ENCODE measurements around the gene ZNF76. TPM values are rescaled to one million over a fixed set of nuclear protein-coding genes. Genes with fewer than 3 reads are reported as not detected.

The ZNF76 gene
- total RNA-seq, 5 donors from 2014 or later (not counting 1 experiment from before 2014, with no cell fraction given), result 72.7 to 91.3 (median 84.8) TPM

- peaks cover 27% of the 10 kb centered on the region for H3K36me3 Mint-ChIP-seq
- CTCF ChIA-PET, result interaction anchor here (0.5 to 6.4 kb wide), 6 partner anchors 12 to 776 kb away, joined by 3 to 37 read pairs (median 4); no protein-coding TSS in a partner anchor
- no peak for ATAC-seq (replicated peaks in 1 of 4)
- peak overlapping the region; percentile 96 to 97 for H3K27ac Mint-ChIP-seq
- H3K36me3 ChIP-seq (ENCODE audit: control insufficient read depth in 2 of 2, extremely low read depth in 1 of 2, insufficient read depth in 1 of 2, low read length in 1 of 2), result peaks cover 8 to 27% of the 10 kb centered on the region in 2 donors
- no peaks in the 10 kb centered on the region for H3K9me3 ChIP-seq
- H3K27me3 Mint-ChIP-seq, result no peaks in the 10 kb centered on the region
- peak overlapping the region; percentile 86 to 97 (median 90) for H3K4me3 Mint-ChIP-seq
- H3K27me3 ChIP-seq (replicated peaks in 1 of 2; ENCODE audit: control insufficient read depth in 2 of 2, extremely low read depth in 1 of 2, insufficient read depth in 2 of 2, low read length in 1 of 2), result no peaks in the 10 kb centered on the region
- H3K9me3 Mint-ChIP-seq, result no peaks in the 10 kb centered on the region
- H3K27ac ChIP-seq (ENCODE audit: low read length), result peak overlapping the region; percentile 93
- peak in 4 of 35 experiments; percentile 16 to 44 (median 32) for DNase-seq
- WGBS (ENCODE audit: insufficient coverage), result 0% methylated on average over 1 of the region's 6 CpGs
- peak overlapping the region; percentile 70 to 97 for H3K4me3 ChIP-seq (ENCODE audit: control insufficient read depth in 1 of 2, extremely low read depth in 1 of 2, low read length in 1 of 2)
- peaks cover 55 to 60% (median 60%) of the 10 kb centered on the region in 3 donors for H3K4me1 Mint-ChIP-seq
- peaks cover 37 to 53% of the 10 kb centered on the region in 2 experiments for H3K4me1 ChIP-seq (ENCODE audit: control insufficient read depth in 1 of 2, extremely low read depth in 1 of 2, insufficient read depth in 2 of 2, low read length in 2 of 2)
- POLR2A ChIA-PET, result no interaction called here
Observed at GRCh38 chr6:35298625-35299140, 39.1 kb downstream of the ZNF76 start.

GRCh38 chr6:35299674-35300073 is 40.1 kb downstream of the ZNF76 start:
- DNase-seq (peak in 8 of 35 experiments; percentile 24 to 40 (median 32)), ATAC-seq (replicated peaks in 1 of 4) (no peak)
- ChIA-PET CTCF (interaction anchor here in 1 of 2 donors (0.6 to 6.4 kb wide), 6 partner anchors 14 to 172 kb away, joined by 3 to 37 read pairs (median 6); no protein-coding TSS in a partner anchor), POLR2A (no interaction called here)
- Mint-ChIP-seq H3K4me1 (peaks cover 62 to 65% (median 64%) of the 10 kb centered on the region in 3 donors), H3K27ac (peak overlapping the region; percentile 96 to 97), H3K9me3 (no peaks in the 10 kb centered on the region), H3K27me3 (no peaks in the 10 kb centered on the region), H3K4me3 (peak overlapping the region; percentile 86 to 97 (median 90)), H3K36me3 (peaks cover 27% of the 10 kb centered on the region)
- peak overlapping the region; percentile 70 to 97 for H3K4me3 ChIP-seq (ENCODE audit: control insufficient read depth in 1 of 2, extremely low read depth in 1 of 2, low read length in 1 of 2)
- H3K27me3 ChIP-seq (replicated peaks in 1 of 2; ENCODE audit: control insufficient read depth in 2 of 2, extremely low read depth in 1 of 2, insufficient read depth in 2 of 2, low read length in 1 of 2), result no peaks in the 10 kb centered on the region
- peak overlapping the region; percentile 93 for H3K27ac ChIP-seq (ENCODE audit: low read length)
- H3K36me3 ChIP-seq (ENCODE audit: control insufficient read depth in 2 of 2, extremely low read depth in 1 of 2, insufficient read depth in 1 of 2, low read length in 1 of 2), result peaks cover 4 to 26% of the 10 kb centered on the region in 2 donors
- H3K4me1 ChIP-seq (ENCODE audit: control insufficient read depth in 1 of 2, extremely low read depth in 1 of 2, insufficient read depth in 2 of 2, low read length in 2 of 2), result peaks cover 44 to 63% of the 10 kb centered on the region in 2 experiments
- no peaks in the 10 kb centered on the region for H3K9me3 ChIP-seq
- WGBS (ENCODE audit: insufficient coverage), result 0% methylated on average over 1 of the region's 4 CpGs

- Histone ChIP-seq H3K4me3 (ENCODE audit: control insufficient read depth in 1 of 2, extremely low read depth in 1 of 2, low read length in 1 of 2) (peak overlapping the region; percentile 70 to 97), H3K27me3 (replicated peaks in 1 of 2; ENCODE audit: control insufficient read depth in 2 of 2, extremely low read depth in 1 of 2, insufficient read depth in 2 of 2, low read length in 1 of 2) (no peaks in the 10 kb centered on the region), H3K4me1 (ENCODE audit: control insufficient read depth in 1 of 2, extremely low read depth in 1 of 2, insufficient read depth in 2 of 2, low read length in 2 of 2) (peaks cover 49 to 75% of the 10 kb centered on the region in 2 experiments), H3K27ac (ENCODE audit: low read length) (peak overlapping the region; percentile 93), H3K36me3 (ENCODE audit: control insufficient read depth in 2 of 2, extremely low read depth in 1 of 2, insufficient read depth in 1 of 2, low read length in 1 of 2) (peaks cover 0 to 21% of the 10 kb centered on the region in 2 donors), H3K9me3 (no peaks in the 10 kb centered on the region)
- Mint-ChIP-seq H3K27me3 (no peaks in the 10 kb centered on the region), H3K4me3 (peak overlapping the region; percentile 86 to 97 (median 90)), H3K36me3 (peaks cover 27% of the 10 kb centered on the region), H3K4me1 (peaks cover 64 to 72% (median 66%) of the 10 kb centered on the region in 3 donors), H3K9me3 (no peaks in the 10 kb centered on the region), H3K27ac (peak overlapping the region; percentile 96 to 97)
- ChIA-PET POLR2A (interaction anchor here (0.5 to 1.0 kb wide), 3 partner anchors 25 to 1308 kb away, joined by 3 to 9 read pairs (median 4); no protein-coding TSS in a partner anchor), CTCF (interaction anchor here (0.6 to 6.4 kb wide), 12 partner anchors 9 to 342 kb away, joined by 3 to 37 read pairs (median 4); partner anchors contain the start of gene PPARD (in 1 of the 2))
- DNase-seq, result peak in 34 of 35 experiments; percentile 32 to 73 (median 57)
- peak; percentile 38 to 43 (median 40) for ATAC-seq (replicated peaks in 1 of 4)
Observed at GRCh38 chr6:35300848-35301247, 41.3 kb downstream of the ZNF76 start.

GRCh38 chr6:35302604-35303241 is 43.2 kb downstream of the ZNF76 start:
- peak overlapping the region; percentile 86 to 97 (median 92) for H3K4me3 Mint-ChIP-seq
- H3K9me3 ChIP-seq, result no peaks in the 10 kb centered on the region
- POLR2A ChIA-PET, result interaction anchor here in 1 of 2 donors (0.6 to 0.7 kb wide), 3 partner anchors 9 to 385 kb away, joined by 3 read pairs; no protein-coding TSS in a partner anchor
- no peaks in the 10 kb centered on the region for H3K9me3 Mint-ChIP-seq
- no peaks in the 10 kb centered on the region for H3K27me3 Mint-ChIP-seq
- H3K27ac Mint-ChIP-seq, result peak overlapping the region; percentile 96 to 97
- H3K4me1 Mint-ChIP-seq, result peaks cover 75 to 83% (median 75%) of the 10 kb centered on the region in 3 donors
- DNase-seq (peak; percentile 67 to 90 (median 84)), ATAC-seq (replicated peaks in 1 of 4) (peak; percentile 86 to 93 (median 88))
- peak overlapping the region; percentile 93 for H3K27ac ChIP-seq (ENCODE audit: low read length)
- no peaks in the 10 kb centered on the region for H3K27me3 ChIP-seq (replicated peaks in 1 of 2; ENCODE audit: control insufficient read depth in 2 of 2, extremely low read depth in 1 of 2, insufficient read depth in 2 of 2, low read length in 1 of 2)
- H3K4me1 ChIP-seq (ENCODE audit: control insufficient read depth in 1 of 2, extremely low read depth in 1 of 2, insufficient read depth in 2 of 2, low read length in 2 of 2), result peaks cover 51 to 76% of the 10 kb centered on the region in 2 experiments
- peaks cover 37% of the 10 kb centered on the region for H3K36me3 Mint-ChIP-seq
- 0% methylated on average over 1 of the region's 6 CpGs for WGBS (ENCODE audit: insufficient coverage)
- peaks cover 0 to 29% of the 10 kb centered on the region in 2 donors for H3K36me3 ChIP-seq (ENCODE audit: control insufficient read depth in 2 of 2, extremely low read depth in 1 of 2, insufficient read depth in 1 of 2, low read length in 1 of 2)
- CTCF ChIA-PET, result interaction anchor here (0.6 to 1.6 kb wide), 19 partner anchors 8 to 434 kb away, joined by 3 to 15 read pairs (median 4); partner anchors contain the start of genes ARMC12 (in 1 of the 2), FANCE (in 1 of the 2) and PPARD (in 1 of the 2)
- peak overlapping the region; percentile 56 to 61 for H3K4me3 ChIP-seq (ENCODE audit: control insufficient read depth in 1 of 2, extremely low read depth in 1 of 2, low read length in 1 of 2)

- CTCF ChIA-PET, result interaction anchor here (0.6 to 1.2 kb wide), 3 partner anchors 218 to 408 kb away, joined by 3 to 5 read pairs (median 4); no protein-coding TSS in a partner anchor
- Histone ChIP-seq H3K36me3 (ENCODE audit: control insufficient read depth in 2 of 2, extremely low read depth in 1 of 2, insufficient read depth in 1 of 2, low read length in 1 of 2) (peaks cover under 1 to 38% of the 10 kb centered on the region in 2 donors), H3K4me3 (ENCODE audit: control insufficient read depth in 1 of 2, extremely low read depth in 1 of 2, low read length in 1 of 2) (peak overlapping the region in 1 of 2 donors; percentile 61), H3K27ac (ENCODE audit: low read length) (peak overlapping the region; percentile 93), H3K4me1 (ENCODE audit: control insufficient read depth in 1 of 2, extremely low read depth in 1 of 2, insufficient read depth in 2 of 2, low read length in 2 of 2) (peaks cover 57 to 86% of the 10 kb centered on the region in 2 experiments), H3K27me3 (replicated peaks in 1 of 2; ENCODE audit: control insufficient read depth in 2 of 2, extremely low read depth in 1 of 2, insufficient read depth in 2 of 2, low read length in 1 of 2) (no peaks in the 10 kb centered on the region), H3K9me3 (no peaks in the 10 kb centered on the region)
- Mint-ChIP-seq H3K36me3 (peaks cover 45% of the 10 kb centered on the region), H3K27ac (peak overlapping the region; percentile 96 to 97), H3K4me3 (peak overlapping the region; percentile 86 to 97 (median 92)), H3K27me3 (no peaks in the 10 kb centered on the region), H3K9me3 (no peaks in the 10 kb centered on the region), H3K4me1 (peaks cover 79 to 90% (median 83%) of the 10 kb centered on the region in 3 donors)
- no CpG with 5 or more reads among the region's 1 CpG for WGBS (ENCODE audit: insufficient coverage)
- DNase-seq (no peak), ATAC-seq (replicated peaks in 1 of 4) (no peak)
- POLR2A ChIA-PET, result no interaction called here
Observed at GRCh38 chr6:35304299-35304698, 44.8 kb downstream of the ZNF76 start.

- DNase-seq, result peak in 5 of 35 experiments; percentile 18 to 69 (median 34)
- H3K9me3 ChIP-seq, result no peaks in the 10 kb centered on the region
- Mint-ChIP-seq H3K27ac (peak overlapping the region; percentile 55 to 65), H3K4me1 (peaks cover 79 to 91% (median 83%) of the 10 kb centered on the region in 3 donors), H3K9me3 (no peaks in the 10 kb centered on the region), H3K4me3 (peak overlapping the region; percentile 6 to 46 (median 28)), H3K36me3 (peaks cover 48% of the 10 kb centered on the region), H3K27me3 (no peaks in the 10 kb centered on the region)
- WGBS (ENCODE audit: insufficient coverage), result no CpG with 5 or more reads among the region's 8 CpGs
- ATAC-seq (replicated peaks in 1 of 4), result no peak
- POLR2A ChIA-PET, result interaction anchor here in 1 of 2 donors (0.7 kb wide), 1 partner anchor 67 kb away, joined by 3 read pairs; no protein-coding TSS in a partner anchor
- H3K27me3 ChIP-seq (replicated peaks in 1 of 2; ENCODE audit: control insufficient read depth in 2 of 2, extremely low read depth in 1 of 2, insufficient read depth in 2 of 2, low read length in 1 of 2), result no peaks in the 10 kb centered on the region
- H3K4me1 ChIP-seq (ENCODE audit: control insufficient read depth in 1 of 2, extremely low read depth in 1 of 2, insufficient read depth in 2 of 2, low read length in 2 of 2), result peaks cover 61 to 86% of the 10 kb centered on the region in 2 experiments
- peaks cover 4 to 45% of the 10 kb centered on the region in 2 donors for H3K36me3 ChIP-seq (ENCODE audit: control insufficient read depth in 2 of 2, extremely low read depth in 1 of 2, insufficient read depth in 1 of 2, low read length in 1 of 2)
- H3K27ac ChIP-seq (ENCODE audit: low read length), result peak overlapping the region; percentile 93
- CTCF ChIA-PET, result interaction anchor here (0.6 to 1.2 kb wide), 6 partner anchors 12 to 407 kb away, joined by 3 to 6 read pairs (median 4); no protein-coding TSS in a partner anchor
- H3K4me3 ChIP-seq (ENCODE audit: control insufficient read depth in 1 of 2, extremely low read depth in 1 of 2, low read length in 1 of 2), result no peak overlapping the region
Observed at GRCh38 chr6:35305117-35305516, 45.6 kb downstream of the ZNF76 start.

Data from T-cell (primary cell).